GM19438 (cell line): ENCODE data around the gene RFK.
"Not testable (repeated sequence)": the region's sequence is repeated elsewhere in the genome, so short reads cannot be mapped to it uniquely, and the experiment has no call there.

ENCODE experiments used
- ATAC-seq: cut with Tn5 transposase; IDR thresholded peaks from one replicate; pipeline ENCODE4 v1.9.1; 2021; ENCODE audit warnings: low read depth; ENCODE audit not compliant: unreplicated experiment

The RFK gene

DNA sequence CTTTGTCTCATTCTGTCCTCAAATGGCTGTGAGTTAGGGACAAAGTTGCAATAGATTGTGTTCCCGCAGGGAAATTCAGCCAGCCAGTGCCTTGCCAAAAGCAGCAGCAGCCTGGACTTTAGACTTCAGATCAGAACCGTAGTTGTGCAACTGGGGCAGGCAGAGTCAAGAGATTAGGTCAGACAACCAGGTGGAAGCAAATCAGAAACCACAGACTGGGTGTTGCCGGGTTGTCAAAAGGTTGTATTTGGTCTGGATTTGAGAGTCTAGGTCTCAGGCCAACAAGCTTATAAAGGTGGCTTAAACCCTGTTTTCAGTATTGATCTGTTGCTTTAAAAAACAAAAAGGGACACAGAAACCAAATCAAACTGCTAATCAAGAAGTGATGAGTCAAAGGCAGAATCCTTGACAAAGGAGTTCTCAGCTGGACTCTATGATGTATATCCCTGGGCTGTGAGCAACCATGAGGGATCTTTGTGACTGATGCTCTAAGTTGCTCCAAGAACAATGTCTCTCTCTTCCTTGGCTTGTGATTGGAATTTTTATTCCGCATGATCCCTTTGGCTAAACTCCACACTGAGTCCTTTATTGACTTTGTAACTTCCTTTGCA lies 20.9 kb downstream of the RFK start:
- no peak for ATAC-seq

DNA sequence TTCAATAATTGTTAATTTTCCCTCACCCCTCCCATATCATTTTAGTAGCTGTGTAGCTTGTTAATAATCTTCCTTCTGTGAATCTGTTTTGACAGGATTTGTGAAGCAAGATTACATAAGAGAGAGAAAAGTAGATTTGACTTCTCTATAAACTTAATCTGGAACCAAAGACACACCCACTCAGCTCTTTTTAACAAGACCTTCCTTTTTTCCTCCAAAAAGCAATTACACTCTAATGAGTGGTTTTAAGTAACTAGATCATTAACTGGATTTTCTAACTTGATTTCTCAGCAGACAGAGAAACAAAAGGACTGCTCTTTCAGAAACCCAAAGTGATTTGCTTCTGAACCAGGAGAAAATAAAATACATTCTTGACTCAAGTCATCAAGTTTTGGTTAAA lies 21.9 kb downstream of the RFK start:
- no peak for ATAC-seq

DNA sequence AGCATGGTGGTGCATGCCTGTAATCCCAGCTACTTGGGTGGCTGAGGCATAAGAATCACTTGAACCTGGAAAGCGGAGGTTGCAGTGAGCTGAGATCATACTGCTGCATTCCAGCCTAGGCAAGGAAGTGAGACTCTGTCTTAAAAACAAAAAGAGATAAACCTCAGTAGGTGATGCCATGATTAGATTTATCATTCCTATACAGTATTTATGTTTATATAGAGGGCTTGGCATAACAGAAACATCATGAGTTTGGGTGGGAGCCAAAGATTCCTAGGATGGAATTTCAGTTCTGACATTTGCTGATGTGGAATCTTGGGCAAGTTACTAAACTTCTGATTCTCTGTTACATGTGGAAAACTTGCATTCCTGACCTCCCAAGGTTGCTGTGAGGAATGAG lies 22.3 kb downstream of the RFK start:
- no peak for ATAC-seq

DNA sequence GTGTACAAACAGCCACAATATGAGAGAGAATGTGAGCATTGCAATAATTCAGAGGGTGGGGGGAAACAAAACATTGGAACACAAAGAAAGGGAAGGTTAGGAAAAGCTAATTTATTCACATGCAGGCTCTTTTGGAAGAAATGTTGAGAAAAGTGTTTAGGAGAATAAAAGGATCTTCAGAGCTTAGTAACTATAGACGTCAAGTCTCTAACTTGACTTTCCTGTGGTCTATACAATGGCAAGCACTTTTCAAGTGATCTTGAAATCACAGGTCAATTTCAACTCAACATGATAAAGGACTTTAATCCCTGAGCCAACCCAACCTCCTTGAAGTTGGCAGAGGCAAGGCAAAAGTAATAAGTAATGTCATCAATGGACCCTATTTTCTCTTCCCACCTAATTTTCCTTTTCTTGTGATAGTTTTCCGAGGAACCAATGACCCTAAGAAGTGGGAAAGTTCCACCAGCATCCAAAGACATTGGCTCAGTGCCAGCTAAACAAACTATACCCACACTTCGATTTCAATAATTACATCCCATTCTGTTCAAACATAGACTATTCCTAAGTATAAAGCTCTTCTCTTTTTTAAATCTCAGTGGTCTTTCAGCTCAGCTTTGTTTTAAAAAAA lies 23.7 kb downstream of the RFK start:
- ATAC-seq: no peak

DNA sequence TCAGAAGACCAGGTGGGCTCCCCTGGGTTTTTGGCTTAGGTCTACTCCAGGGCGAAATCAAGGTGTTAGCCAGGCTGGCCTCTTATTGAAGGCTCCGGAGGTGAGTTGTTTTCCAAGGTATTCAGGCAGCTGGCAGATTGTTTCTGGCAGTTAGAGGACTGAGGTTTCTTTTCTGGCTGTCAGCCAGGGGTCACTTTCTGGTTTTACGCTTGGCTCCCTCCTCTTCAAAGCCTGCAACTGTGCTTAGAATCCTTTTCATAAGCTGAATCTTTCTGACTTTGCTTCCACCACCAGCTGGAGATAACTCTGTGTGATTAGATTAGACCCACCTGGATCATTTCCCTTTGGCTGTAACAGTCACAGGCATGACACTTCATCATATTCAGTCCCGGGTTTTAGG lies 24.6 kb downstream of the RFK start:
- ATAC-seq: peak; percentile 70

DNA sequence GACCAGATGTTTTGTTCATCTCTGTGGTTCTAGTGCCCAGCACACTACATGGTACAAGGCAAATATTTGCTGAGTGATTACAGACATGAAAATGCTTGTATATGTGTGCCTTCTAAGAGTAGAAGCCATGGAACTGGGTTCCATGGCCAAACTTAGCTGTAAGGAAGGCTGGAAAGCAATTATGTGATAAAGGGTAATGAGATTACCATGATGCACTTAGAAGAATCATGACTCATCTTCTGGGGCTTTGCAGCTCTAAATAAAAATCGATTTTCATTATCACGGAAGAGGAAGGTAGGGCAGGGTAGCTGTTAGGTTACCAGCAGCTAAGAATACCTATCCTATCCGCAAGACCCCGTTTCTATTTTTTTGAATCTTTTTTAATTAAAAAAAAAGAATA lies 28.0 kb downstream of the RFK start:
- no peak for ATAC-seq

DNA sequence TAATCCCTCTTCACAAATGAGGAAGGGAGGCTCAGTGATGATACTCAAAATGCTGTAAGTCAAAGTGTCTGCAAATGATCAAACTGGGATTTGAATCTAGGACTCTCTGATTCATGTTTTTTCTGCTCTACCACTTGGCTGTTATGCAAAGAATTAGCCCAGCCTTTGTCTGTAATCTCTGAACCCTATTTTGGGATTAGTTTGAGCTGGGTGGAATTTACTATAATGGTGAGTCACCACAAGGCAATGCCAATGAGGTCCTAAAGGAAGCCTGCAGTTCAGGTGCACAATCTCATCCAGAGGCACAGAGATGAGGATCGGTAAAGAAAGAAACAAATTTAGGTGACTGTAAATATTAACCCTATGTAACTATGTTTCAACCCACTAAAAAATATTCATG lies 29.2 kb downstream of the RFK start:
- no peak for ATAC-seq

DNA sequence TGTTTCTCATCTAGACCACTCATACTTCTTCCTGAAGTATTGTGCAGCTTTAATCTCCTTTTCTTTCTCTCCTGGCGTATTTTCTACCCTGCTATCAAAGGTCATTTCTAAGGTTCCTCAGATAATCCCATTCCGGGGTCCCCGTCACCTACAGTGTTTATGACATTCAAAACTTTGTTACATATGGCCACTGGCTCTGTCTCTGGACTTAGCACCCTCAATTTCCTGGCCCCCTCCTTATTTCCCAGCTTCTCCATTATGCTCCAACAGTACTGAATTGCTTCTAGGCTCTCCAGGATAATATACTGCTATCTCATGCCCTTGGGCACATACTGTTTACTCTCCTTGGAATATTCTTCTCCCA lies 31.2 kb downstream of the RFK start:
- ATAC-seq: no peak

DNA sequence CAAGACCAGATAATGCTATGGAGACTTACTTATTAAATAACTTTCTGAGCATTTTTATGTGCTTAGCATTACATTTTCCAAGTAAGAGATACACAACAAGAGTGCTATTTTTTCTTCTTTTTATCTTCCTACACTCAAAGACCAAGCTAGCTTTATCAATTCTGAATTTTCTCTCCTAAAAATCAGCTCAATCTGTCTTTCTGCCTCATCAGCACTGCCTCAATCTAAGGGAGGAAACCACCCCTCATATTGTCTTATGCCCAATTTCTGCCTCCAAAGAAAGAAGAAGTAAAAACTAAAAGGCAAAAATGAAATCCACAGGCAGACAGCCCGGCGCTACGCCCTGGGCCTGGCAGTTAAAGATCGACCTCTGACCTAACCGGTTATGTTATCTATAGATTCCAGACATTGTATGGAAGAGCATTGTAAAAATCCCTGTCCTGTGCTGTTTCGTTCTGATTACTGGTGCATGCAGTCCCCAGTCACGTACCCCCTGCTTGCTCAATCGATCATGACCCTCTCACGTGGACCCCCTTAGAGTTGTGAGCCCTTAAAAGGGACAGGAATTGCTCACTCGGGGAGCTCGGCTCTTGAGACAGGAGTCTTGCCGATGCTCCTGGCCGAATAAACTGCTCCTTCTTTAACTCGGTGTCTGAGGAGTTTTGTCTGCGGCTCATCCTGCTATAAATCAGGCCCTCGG lies 31.7 kb downstream of the RFK start:
- ATAC-seq: not testable (repeated sequence)

DNA sequence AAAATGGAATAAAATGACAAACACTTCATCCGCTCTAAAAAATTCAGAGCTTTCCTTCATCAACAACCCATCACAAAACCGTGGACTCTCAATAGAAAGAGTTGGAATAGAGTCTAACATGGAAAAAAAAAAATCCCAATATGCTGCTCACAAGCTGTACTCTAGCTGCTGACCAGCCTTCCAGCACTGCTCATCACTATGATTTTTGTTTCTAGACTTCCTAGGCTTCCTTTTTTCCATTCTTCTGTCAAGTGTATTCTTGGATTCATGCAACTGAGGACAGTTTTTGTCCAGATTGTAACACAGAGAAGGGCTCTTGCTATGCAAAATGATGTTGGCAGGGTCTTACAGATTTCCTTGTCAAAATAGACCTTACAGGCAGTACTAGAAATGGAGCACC lies 34.5 kb downstream of the RFK start:
- no peak for ATAC-seq

DNA sequence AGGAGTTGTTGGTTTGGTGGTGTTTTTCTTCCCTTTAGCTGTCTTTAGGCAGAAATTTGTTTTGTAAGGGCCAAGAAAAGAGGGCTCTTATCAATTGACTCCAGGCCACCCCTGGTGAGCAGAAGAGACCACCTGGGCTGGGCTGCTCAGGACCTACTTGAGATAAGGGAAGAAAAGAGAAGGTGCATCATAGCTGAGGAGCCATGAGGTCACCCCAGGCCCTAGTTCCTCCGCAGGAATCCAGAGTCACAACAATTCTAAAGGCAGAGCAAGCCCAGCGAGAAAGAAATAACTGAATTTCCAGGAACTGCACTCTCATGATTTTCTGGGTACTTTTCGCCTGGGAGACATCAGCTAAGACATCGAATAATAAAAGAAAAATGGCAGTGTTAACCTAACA lies 34.9 kb downstream of the RFK start:
- ATAC-seq: no peak

DNA sequence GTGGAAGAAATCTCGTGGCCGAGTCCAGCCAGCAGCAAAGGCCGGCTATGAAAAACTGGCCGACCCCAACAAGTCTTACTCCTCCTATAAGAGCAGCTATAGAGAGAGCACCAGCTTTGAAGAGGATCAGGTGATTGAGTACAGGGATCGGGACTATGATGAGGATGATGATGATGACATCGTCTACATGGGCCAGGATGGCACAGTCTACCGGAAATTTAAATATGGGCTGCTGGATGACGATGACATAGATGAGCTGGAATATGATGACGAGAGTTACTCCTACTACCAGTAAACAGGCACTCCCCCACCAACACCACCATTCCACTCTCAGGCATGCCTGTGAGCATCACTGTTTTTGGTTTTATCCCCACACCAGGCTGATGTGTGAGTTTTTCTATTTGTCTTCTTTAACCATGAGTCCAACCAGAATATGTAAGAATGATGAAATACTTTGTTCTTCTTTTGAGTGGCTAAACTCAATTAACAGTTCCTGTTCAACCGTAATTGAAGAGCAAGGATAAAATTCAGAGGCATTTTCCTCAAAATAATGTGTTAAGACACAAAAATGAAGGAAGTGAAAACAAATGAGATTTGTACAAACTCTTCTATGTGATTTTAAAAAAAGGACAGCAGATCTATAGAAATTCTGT lies 35.5 kb downstream of the RFK start:
- ATAC-seq: no peak

DNA sequence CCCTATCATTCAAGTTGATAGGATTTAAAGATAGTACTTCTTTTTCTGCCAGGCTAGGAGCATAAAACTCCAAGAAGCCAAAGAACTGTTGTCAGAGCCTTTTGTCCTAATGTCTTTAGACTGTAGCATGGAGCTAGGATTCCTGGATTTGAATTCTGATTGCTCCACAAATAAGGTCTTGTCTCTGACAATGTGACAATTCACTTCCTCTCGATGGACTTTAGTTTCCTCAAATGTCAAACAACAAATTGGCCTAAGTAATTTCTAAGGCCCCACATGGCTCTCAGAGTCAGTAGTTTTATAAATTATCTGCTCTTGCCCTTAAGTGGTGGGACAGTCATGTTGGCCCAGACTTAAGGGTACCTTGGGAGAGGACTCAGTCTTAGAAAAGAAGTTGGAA lies 36.7 kb downstream of the RFK start:
- ATAC-seq: no peak

DNA sequence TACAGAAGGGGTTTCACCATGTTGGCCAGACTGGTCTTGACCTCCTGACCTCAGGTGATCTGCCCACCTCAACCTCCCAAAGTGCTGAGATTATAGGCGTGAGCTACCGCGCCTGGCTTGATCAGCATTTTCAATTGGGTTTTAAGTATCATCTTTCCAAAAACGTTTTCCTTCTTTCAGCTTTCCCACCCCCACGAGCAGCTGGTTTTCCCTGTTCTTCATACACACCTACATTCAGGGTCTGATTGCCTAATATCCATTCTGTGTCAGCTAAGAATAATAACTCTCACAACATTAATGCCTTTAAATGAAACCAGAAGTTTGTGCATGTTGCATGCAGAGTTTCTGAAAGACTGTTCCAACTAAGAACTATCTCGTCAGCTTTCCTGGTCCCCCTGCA lies 38.3 kb downstream of the RFK start:
- no peak for ATAC-seq

DNA sequence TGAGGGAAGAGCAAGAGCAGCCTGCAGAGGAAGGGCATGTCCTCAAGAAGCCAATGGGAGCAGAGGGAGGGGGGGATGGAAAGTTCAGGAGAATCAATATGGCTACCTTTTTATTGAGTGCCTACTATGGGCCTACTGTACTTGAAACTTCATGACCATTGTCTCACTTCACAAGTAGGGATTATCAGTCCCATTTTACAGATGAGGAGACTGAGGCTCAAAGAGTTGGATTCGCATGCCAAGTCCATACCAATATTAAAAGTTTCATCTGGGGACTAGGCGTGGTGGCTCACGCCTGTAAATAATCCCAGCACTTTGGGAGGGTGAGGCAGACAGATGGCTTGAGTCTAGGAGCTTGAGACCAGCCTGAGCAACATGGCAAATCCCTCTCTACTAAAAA lies 40.0 kb downstream of the RFK start:
- ATAC-seq: no peak

DNA sequence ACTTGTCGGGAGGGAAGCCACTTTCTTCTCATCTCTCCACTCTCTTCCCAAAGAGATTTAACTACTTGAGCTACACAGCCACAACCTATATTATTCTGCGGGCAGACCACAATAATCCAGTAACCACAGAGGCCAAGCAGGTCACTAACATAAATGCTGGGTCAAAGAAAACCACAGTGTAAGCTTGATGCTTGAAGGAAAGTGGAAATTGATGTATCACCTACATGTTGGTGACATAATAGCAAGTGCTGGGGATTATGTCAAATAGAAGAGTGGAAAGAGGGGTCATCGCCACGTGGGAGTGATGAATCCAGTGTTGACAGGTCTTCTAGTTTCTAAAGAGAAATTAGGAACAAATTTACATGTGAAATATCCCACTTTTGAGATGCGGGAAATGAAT lies 40.9 kb downstream of the RFK start:
- ATAC-seq: no peak

DNA sequence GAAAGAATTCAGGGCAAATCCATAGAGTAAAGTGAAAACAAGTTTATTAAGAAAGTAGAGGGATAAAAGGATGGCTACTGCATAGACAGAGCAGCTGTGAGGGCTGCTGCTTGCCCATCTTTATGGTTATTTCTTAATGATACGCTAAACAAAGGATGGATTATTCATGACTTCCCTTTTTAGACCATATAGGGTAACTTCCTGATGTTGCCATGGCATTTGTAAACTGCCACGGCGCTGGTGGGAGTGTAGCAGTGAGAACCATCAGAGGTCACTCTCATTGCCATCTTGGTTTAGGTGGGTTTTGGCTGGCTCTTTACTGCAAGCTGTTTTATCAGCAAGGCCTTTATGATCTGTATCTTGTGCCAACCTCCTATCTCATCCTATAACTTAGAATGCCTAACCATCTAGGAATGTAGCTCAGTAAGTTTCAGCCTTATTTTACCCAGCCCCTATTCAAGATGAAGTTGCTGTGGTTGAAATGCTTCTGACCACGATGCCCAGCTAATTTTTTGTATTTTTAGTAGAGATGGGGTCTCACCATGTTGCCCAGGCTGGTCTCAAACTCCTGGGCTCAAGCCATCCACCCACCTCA lies 42.1 kb downstream of the RFK start:
- no peak for ATAC-seq

DNA sequence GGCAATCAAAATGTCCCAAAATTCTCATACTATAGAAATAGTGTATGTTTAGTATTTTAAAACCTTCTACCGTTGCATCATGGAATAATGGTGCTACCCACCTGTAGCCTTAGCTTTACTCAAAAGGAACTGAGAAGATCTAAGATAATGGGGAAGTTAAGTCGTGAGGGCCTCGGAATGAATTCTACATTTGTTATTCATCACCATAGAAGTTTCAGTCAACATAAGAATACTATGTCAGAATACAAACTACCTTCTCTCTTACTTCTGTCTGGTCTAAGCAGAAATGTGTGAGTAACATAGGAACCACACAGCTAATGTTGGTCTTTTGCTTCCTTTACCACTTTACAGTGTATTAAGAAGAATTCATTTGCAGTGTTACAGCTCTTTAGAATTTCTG lies 43.2 kb downstream of the RFK start:
- ATAC-seq: no peak

DNA sequence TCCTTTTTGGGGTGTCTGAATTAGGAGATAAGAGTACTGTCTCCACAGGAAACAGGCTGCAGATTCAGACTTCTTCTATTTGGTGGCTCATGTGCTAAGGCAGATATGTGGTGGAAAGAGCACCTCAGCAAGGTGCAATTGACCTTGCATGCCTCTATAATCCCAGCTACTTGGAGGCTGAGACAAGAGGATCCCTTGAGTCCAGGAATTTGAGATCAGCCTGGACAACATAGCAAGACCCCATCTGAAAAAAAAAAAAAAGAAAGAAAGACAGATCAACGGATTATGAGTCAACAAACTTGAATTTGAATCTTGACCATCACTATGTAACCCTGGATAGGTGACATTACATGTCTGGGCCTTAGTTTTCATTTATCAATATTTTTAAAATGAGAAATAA lies 44.4 kb downstream of the RFK start:
- no peak for ATAC-seq

DNA sequence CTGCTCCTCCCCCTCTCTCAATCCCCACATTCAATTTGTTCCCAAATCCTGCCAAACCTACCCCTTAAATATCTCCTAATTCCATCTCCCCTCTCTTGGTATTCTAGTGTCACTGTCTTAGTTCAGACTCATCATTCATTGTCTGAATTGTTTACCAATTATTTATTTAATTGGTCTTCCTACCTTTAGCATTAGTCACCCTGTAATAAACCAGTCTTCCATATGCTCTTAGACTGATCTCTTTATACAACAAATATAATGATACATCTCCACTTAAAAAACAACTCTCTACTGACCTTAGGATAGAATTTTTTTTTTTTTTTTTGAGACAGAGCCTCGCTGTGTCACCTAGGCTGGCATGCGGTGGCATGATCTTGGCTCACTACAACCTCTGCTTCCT lies 51.4 kb downstream of the RFK start:
- ATAC-seq: no peak

DNA sequence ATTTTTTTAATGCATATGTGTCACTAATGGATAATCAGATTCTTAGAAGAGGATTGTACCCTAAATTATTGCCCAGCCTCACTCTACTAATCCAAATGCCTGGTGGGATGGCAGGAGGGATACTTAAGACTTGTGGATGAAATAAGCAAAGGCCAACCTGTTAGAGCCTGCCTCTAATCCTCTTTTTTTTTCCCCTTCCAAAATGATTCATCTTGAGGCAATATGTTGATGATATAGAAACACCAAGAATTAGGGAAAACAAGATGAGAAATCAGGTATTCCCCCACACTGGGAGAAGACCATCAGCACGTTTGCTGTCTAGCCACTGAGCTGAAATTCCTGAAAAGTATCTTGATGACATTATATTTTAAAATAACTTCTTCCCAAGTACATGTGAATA lies 52.0 kb downstream of the RFK start:
- no peak for ATAC-seq

DNA sequence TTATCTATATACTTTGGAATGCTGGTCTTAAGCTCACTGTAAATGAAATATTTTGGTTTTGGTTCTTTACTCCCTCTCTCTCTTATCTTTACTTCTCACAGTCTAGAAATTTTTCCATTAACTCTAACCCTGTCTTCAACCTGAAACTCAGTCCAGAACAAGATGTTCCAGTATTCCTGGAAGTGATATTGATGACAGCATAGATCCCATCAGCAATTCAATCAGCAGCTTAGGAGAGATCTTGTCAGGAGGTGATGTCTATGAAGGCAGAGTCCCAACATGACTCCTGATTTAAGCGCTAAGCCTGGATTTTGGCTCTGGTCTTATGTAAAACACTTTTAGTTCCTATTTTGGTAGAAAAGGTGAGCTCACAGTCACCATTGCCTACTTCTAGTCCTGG lies 52.6 kb downstream of the RFK start:
- ATAC-seq: no peak
